RWPE2 (cell line): ENCODE results near the gene NARF.

Source experiments
- ATAC-seq: fragments of 200-7000 bp; cut with Tn5 transposase; 3 replicates; pipeline ENCODE4 v1.9.1; 2021; ENCODE audit warnings: low read depth
- DNase-seq: peaks from one replicate; pipeline ENCODE4 v3.0.0-alpha.2; 2020; ENCODE audit warnings: low spot score
- H3K27ac ChIP-seq: fragments of 450-650 bp; 2 replicates; pipeline ENCODE4 v1.5.1; 2017; ENCODE audit warnings: mild to moderate bottlenecking; ENCODE audit not compliant: poor library complexity, severe bottlenecking
- H3K27me3 ChIP-seq: fragments of 250-450 bp; sonication (Bioruptor Pico); 2 replicates; pipeline ENCODE4 v1.5.1; 2021; ENCODE audit warnings: mild to moderate bottlenecking, moderate library complexity; ENCODE audit not compliant: insufficient read depth, poor library complexity, severe bottlenecking
- H3K36me3 ChIP-seq: fragments of 250-450 bp; sonication (Bioruptor Pico); 2 replicates; pipeline ENCODE4 v1.5.1; 2020; ENCODE audit warnings: low read depth, mild to moderate bottlenecking, moderate library complexity
- H3K4me1 ChIP-seq: fragments of 250-450 bp; sonication (Bioruptor Pico); 2 replicates; pipeline ENCODE4 v1.5.1; 2021; ENCODE audit warnings: mild to moderate bottlenecking, moderate library complexity; ENCODE audit not compliant: insufficient read depth, poor library complexity, severe bottlenecking
- H3K4me3 ChIP-seq: fragments of 250-450 bp; sonication (Bioruptor Pico); 2 replicates; pipeline ENCODE4 v1.5.1; 2021; ENCODE audit warnings: mild to moderate bottlenecking, moderate library complexity; ENCODE audit not compliant: severe bottlenecking
- H3K9me3 ChIP-seq: fragments of 250-450 bp; sonication (Bioruptor Pico); 2 replicates; pipeline ENCODE4 v1.5.1; 2021; ENCODE audit warnings: mild to moderate bottlenecking, moderate library complexity; ENCODE audit not compliant: severe bottlenecking
- TF ChIP-seq, protein P1 (sequence below): fragments of 450-650 bp; IDR thresholded peaks from one replicate; pipeline ENCODE4 v1.5.1; 2017; ENCODE audit warnings: mild to moderate bottlenecking, moderate library complexity; ENCODE audit not compliant: poor library complexity, severe bottlenecking

The NARF gene

DNA sequence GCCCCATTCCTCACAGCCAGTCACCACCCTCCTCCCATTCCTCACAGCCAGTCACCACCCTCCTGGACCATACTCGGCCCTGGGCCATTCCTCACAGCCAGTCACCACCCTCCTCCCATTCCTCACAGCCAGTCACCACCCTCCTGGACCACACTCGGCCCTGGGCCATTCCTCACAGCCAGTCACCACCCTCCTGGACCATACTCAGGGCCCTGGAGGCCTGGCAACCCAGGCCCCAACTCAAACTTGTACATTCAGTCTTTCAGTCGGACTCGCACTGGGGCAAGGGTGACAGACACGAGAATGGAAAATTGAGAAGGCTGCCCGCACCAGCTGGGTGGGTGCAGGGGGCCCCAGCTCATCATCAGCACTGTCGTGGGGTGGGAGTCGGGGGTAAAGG, 30.6 kb downstream of the NARF start:
- no peak overlapping the region for H3K4me3 ChIP-seq
- peaks cover 11% of the 10 kb centered on the region for H3K4me1 ChIP-seq
- ATAC-seq (no peak), DNase-seq (no peak)
- H3K9me3 ChIP-seq: no peaks in the 10 kb centered on the region
- peaks cover 3% of the 10 kb centered on the region; the same call in 1 of the 2 replicates for H3K36me3 ChIP-seq
- H3K27me3 ChIP-seq: no peaks in the 10 kb centered on the region
- H3K27ac ChIP-seq: no peak overlapping the region
- TF ChIP-seq, protein P1, sequence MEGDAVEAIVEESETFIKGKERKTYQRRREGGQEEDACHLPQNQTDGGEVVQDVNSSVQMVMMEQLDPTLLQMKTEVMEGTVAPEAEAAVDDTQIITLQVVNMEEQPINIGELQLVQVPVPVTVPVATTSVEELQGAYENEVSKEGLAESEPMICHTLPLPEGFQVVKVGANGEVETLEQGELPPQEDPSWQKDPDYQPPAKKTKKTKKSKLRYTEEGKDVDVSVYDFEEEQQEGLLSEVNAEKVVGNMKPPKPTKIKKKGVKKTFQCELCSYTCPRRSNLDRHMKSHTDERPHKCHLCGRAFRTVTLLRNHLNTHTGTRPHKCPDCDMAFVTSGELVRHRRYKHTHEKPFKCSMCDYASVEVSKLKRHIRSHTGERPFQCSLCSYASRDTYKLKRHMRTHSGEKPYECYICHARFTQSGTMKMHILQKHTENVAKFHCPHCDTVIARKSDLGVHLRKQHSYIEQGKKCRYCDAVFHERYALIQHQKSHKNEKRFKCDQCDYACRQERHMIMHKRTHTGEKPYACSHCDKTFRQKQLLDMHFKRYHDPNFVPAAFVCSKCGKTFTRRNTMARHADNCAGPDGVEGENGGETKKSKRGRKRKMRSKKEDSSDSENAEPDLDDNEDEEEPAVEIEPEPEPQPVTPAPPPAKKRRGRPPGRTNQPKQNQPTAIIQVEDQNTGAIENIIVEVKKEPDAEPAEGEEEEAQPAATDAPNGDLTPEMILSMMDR: no peak

DNA sequence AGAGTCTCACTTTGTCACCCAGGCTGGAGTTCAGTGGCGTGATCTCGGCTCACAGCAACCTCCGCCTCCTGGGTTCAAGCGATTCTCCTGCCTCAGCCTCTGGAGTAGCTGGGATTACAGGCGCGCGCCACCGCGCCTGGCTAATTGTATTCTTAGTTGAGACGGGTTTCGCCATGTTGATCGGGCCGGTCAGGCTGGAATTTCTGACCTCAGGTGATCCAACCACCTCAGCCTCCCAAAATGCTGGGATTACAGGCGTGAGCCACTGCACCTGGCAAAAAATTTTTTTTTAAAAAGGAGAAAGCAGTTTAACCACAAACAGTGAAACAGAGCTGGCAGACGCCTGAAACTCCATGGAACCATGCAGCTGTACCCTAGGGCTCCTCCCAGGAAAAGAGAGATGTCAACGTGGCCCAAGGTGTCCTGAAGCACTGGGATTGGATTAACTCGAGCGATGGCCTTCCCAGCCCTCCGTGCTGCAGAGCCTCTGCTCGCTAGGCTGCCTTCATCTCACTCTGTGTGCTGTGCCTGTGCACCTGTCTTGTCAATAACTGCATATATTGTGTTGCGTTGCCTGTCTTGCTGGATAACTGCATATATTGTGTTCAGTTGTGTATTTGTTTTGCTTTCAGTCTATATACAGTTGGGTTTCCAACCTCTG, 31.4 kb downstream of the NARF start:
- H3K4me3 ChIP-seq: no peak overlapping the region
- DNase-seq: no peak
- no peak overlapping the region for H3K27ac ChIP-seq
- no peaks in the 10 kb centered on the region for H3K27me3 ChIP-seq
- H3K9me3 ChIP-seq: no peaks in the 10 kb centered on the region
- peaks cover 11% of the 10 kb centered on the region for H3K4me1 ChIP-seq
- ATAC-seq: no peak
- 0 out of 2 replicates have a peak, but pooled peaks cover 3% of the 10 kb centered on the region for H3K36me3 ChIP-seq
- TF ChIP-seq, protein P1: no peak

GRCh38 chr17:82490512-82491195, 32.1 kb downstream of the NARF start:
- Histone ChIP-seq H3K36me3 (no peaks in the 10 kb centered on the region), H3K9me3 (no peaks in the 10 kb centered on the region), H3K27ac (no peak overlapping the region), H3K27me3 (no peaks in the 10 kb centered on the region), H3K4me3 (no peak overlapping the region), H3K4me1 (peaks cover 15% of the 10 kb centered on the region)
- ATAC-seq (no peak), DNase-seq (no peak)
- TF ChIP-seq, protein P1: no peak

DNA sequence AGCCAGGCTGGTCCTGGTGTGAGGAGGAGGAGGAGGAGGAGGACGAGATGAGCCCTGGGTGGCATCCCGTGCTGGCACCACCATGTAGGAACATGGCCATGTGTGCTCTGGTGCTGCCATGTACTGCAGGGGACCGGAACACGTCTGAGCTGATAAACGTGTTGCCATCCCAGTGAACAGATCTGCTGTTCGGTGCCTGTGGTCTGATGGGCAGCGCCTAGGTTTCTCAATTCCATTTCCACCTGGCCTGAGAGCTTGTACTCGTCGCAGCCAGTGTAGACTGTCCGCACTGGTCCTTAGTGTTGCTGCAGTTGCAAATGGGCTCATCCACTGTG, 32.6 kb downstream of the NARF start:
- TF ChIP-seq, protein P1: no peak
- H3K4me3 ChIP-seq: no peak overlapping the region
- H3K36me3 ChIP-seq: no peaks in the 10 kb centered on the region
- no peak overlapping the region for H3K27ac ChIP-seq
- no peaks in the 10 kb centered on the region for H3K27me3 ChIP-seq
- no peaks in the 10 kb centered on the region for H3K9me3 ChIP-seq
- H3K4me1 ChIP-seq: peaks cover 20% of the 10 kb centered on the region
- ATAC-seq (no peak), DNase-seq (no peak)

- DNase-seq (no peak), ATAC-seq (no peak)
- peaks cover 24% of the 10 kb centered on the region for H3K4me1 ChIP-seq
- TF ChIP-seq, protein P1: no peak
- no peaks in the 10 kb centered on the region for H3K9me3 ChIP-seq
- H3K36me3 ChIP-seq: no peaks in the 10 kb centered on the region
- H3K27ac ChIP-seq: no peak overlapping the region
- H3K27me3 ChIP-seq: no peaks in the 10 kb centered on the region
- H3K4me3 ChIP-seq: no peak overlapping the region
Measured at GRCh38 chr17:82491533-82491932, 33.0 kb downstream of the NARF start.
